ENCODE data around the gene CBARP. TPM values are rescaled to one million over a fixed set of nuclear protein-coding genes. Genes with fewer than 3 reads are reported as not detected.

The CBARP gene
- total RNA-seq, 1 experiment from 2014 or later, result 28.4 TPM

DNA sequence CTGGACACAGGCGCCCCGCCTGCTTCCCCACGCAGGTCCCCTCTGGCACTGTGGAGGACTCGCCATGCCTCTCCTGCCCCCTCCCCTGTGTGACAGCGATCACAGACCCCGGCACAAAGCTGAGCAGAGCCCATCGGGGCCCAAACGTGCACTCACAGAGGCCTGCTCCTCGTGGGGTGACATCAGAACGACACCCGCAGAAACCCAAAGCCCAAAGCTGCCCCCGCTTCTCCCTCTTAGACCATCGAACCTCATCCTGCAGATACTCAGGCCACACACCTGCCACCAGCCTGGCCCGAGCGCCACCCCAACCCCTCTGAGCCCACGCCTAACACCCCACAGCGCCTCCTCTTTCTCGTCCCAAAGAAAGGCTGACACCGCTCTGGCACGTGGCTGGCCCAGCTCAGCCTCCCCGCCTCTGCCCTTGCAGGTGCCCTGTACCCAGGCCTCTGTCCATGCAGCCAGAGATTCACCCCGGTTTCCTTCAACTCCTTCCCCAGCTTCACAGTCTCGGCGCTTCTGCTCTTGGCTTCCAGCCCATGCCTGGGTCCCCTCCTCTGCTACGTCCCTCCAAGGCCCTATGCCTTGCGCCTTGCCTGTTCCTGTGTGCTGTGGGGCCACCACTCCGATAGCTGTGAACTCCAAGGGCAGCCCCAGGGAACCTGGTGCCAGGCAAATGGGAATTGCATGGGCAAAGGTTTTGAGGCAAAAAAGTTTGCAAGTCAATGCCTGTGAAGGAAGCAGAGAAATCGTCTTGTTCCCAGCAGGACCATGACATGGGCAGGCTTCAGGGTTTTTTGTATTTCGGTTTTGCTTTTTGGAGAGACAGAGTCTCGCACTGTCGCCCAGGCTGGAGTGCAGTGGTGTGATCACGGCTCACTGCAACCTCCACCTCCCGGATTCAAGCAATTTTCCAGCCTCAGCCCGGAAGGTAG, 831 bp upstream of the CBARP start:
- H3K18ac ChIP-seq (ENCODE audit: insufficient read length, low read depth, low read length), result no peak overlapping the region
- DNase-seq, result no peak
- H2BK15ac ChIP-seq (ENCODE audit: low read depth, low read length), result no peak overlapping the region
- H3K27ac ChIP-seq (ENCODE audit: insufficient read length, low read depth, low read length), result no peak overlapping the region
- TF ChIP-seq, protein P1, sequence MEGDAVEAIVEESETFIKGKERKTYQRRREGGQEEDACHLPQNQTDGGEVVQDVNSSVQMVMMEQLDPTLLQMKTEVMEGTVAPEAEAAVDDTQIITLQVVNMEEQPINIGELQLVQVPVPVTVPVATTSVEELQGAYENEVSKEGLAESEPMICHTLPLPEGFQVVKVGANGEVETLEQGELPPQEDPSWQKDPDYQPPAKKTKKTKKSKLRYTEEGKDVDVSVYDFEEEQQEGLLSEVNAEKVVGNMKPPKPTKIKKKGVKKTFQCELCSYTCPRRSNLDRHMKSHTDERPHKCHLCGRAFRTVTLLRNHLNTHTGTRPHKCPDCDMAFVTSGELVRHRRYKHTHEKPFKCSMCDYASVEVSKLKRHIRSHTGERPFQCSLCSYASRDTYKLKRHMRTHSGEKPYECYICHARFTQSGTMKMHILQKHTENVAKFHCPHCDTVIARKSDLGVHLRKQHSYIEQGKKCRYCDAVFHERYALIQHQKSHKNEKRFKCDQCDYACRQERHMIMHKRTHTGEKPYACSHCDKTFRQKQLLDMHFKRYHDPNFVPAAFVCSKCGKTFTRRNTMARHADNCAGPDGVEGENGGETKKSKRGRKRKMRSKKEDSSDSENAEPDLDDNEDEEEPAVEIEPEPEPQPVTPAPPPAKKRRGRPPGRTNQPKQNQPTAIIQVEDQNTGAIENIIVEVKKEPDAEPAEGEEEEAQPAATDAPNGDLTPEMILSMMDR (conservative IDR thresholded peaks at IDR 0.05), result no peak
- no peak overlapping the region for H4K8ac ChIP-seq (replicated peaks; ENCODE audit: insufficient read length, low read depth, low read length)
- no peak overlapping the region for H3K9ac ChIP-seq (ENCODE audit: extremely low read depth, insufficient read length, low read length)
- H4K20me1 ChIP-seq (ENCODE audit: control insufficient read depth, insufficient read depth, insufficient read length), result no peaks in the 10 kb centered on the region
- no peak overlapping the region for H2BK120ac ChIP-seq (ENCODE audit: low read depth, low read length, poor library complexity, severe bottlenecking)
- Mint-ChIP-seq H3K4me1 (peaks cover 13 to 19% of the 10 kb centered on the region in 2 experiments), H3K27me3 (ENCODE audit: low read depth) (peaks cover 1% of the 10 kb centered on the region), H3K36me3 (ENCODE audit: insufficient read depth in 1 of 3, low read depth in 3 of 3) (peaks cover 0 to 15% (median 7%) of the 10 kb centered on the region in 3 experiments; a peak in 4 of 7 replicates), H3K4me3 (peak overlapping the region; percentile 76 to 87), H3K27ac (peak overlapping the region; percentile 52 to 90 (median 82); a peak in 5 of 7 replicates), H3K9me3 (no peaks in the 10 kb centered on the region; a peak in 1 of 5 replicates)
- no peaks in the 10 kb centered on the region; the same call in 1 of the 2 replicates for H3K79me2 ChIP-seq (ENCODE audit: insufficient read depth, low read length)
- H3K56ac ChIP-seq (ENCODE audit: insufficient read length, low read depth, low read length), result no peak overlapping the region
- H3K27me3 ChIP-seq (ENCODE audit: insufficient read depth, low read length), result no peaks in the 10 kb centered on the region
- H3K79me1 ChIP-seq (ENCODE audit: insufficient read depth, low read depth, low read length, poor library complexity, severe bottlenecking), result no peaks in the 10 kb centered on the region
- no peak overlapping the region for H3K23ac ChIP-seq (ENCODE audit: insufficient read length, low read depth, low read length)
- H2BK12ac ChIP-seq (ENCODE audit: insufficient read length, low read depth, low read length), result no peak overlapping the region
- no peaks in the 10 kb centered on the region for H3K4me1 ChIP-seq (ENCODE audit: insufficient read depth, low read length)
- no peak overlapping the region for H3K4ac ChIP-seq (ENCODE audit: low read depth, low read length)
- no peak overlapping the region for H2BK20ac ChIP-seq (ENCODE audit: low read depth, low read length, poor library complexity, severe bottlenecking)
- H3K23me2 ChIP-seq (ENCODE audit: insufficient read length, low read depth, low read length, poor library complexity, severe bottlenecking), result peaks cover 11% of the 10 kb centered on the region
- H3K4me2 ChIP-seq (ENCODE audit: insufficient read depth, insufficient read length, low read length), result peak overlapping the region; percentile 8
- H3T11ph ChIP-seq (ENCODE audit: low read length), result no peak overlapping the region
- no peak overlapping the region for H4K91ac ChIP-seq (ENCODE audit: insufficient read length, low read depth, low read length)
- H3K14ac ChIP-seq (ENCODE audit: insufficient read depth, low read length), result no peak overlapping the region
- no peak overlapping the region for H2AFZ ChIP-seq (ENCODE audit: low read length)
- H4K5ac ChIP-seq (ENCODE audit: insufficient read length, low read depth, low read length), result no peak overlapping the region
- no peak overlapping the region for H2BK5ac ChIP-seq (ENCODE audit: insufficient read length, low read length)
- WGBS (ENCODE audit: extremely low coverage, insufficient read length, low lambda C conversion rate), result no CpG with 5 or more reads among the region's 34 CpGs
- no peaks in the 10 kb centered on the region for H3K9me3 ChIP-seq (ENCODE audit: control insufficient read depth, low read depth, low read length)
- H2AK5ac ChIP-seq (ENCODE audit: insufficient read length, low read length), result no peak overlapping the region

Data from H9 (cell line).